WTC11 (cell line): Measurements from ENCODE around the gene RAB11FIP5.

ENCODE experiments used
- AFF4 ChIP-seq: sonication (generic); formaldehyde crosslinking; IDR thresholded peaks from 2 replicates; pipeline ENCODE4 v1.8.1; 2023; ENCODE audit warnings: mild to moderate bottlenecking, missing genetic modification reagents, borderline replicate concordance
- CREB1 ChIP-seq: sonication (generic); formaldehyde crosslinking; IDR thresholded peaks from 2 replicates; pipeline ENCODE4 v1.8.0; 2023; ENCODE audit warnings: mild to moderate bottlenecking, missing genetic modification reagents
- MYBL2 ChIP-seq: sonication (generic); formaldehyde crosslinking; IDR thresholded peaks from 2 replicates; pipeline ENCODE4 v1.8.1; 2023; ENCODE audit warnings: mild to moderate bottlenecking, moderate library complexity, missing genetic modification reagents
- ZBTB21 ChIP-seq: sonication (generic); formaldehyde crosslinking; IDR thresholded peaks from 2 replicates; pipeline ENCODE4 v1.8.1; 2023; ENCODE audit warnings: mild to moderate bottlenecking, missing genetic modification reagents, borderline replicate concordance
- TF ChIP-seq, protein P1 (sequence below): fragments of 200-600 bp; IDR thresholded peaks from 2 replicates; pipeline ENCODE4 v1.8.0; 2022; ENCODE audit warnings: antibody characterized with exemption
- TF ChIP-seq, protein P2 (sequence below): sonication (generic); formaldehyde crosslinking; IDR thresholded peaks from 2 replicates; pipeline ENCODE4 v1.8.1; 2022; ENCODE audit warnings: mild to moderate bottlenecking, moderate library complexity, missing genetic modification reagents
- TF ChIP-seq, protein P3 (sequence below): sonication (generic); formaldehyde crosslinking; IDR thresholded peaks from 2 replicates; pipeline ENCODE4 v1.8.1; 2022; ENCODE audit warnings: low read depth, mild to moderate bottlenecking, moderate library complexity, missing genetic modification reagents, borderline replicate concordance

DNA sequence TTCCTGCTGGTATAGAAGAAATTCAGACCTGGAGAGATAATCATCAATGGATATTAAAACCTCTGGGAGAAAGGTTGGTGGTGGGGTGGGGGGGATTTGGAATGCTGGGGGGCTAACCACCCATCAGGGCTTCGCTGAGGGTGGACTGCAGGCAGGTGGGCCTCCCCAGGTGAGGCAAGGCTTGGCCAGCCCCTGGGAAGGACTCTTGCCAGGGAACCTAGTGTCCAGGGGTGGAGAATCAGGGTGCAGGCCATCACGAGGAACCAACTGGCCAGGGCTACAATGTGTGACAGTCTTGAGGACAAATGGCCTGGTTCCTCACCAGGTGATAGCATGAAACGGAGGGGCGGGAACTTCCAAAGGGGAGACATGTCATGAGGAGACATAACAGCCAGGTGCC, 11.8 kb downstream of the RAB11FIP5 start:
- TF ChIP-seq, protein P1, sequence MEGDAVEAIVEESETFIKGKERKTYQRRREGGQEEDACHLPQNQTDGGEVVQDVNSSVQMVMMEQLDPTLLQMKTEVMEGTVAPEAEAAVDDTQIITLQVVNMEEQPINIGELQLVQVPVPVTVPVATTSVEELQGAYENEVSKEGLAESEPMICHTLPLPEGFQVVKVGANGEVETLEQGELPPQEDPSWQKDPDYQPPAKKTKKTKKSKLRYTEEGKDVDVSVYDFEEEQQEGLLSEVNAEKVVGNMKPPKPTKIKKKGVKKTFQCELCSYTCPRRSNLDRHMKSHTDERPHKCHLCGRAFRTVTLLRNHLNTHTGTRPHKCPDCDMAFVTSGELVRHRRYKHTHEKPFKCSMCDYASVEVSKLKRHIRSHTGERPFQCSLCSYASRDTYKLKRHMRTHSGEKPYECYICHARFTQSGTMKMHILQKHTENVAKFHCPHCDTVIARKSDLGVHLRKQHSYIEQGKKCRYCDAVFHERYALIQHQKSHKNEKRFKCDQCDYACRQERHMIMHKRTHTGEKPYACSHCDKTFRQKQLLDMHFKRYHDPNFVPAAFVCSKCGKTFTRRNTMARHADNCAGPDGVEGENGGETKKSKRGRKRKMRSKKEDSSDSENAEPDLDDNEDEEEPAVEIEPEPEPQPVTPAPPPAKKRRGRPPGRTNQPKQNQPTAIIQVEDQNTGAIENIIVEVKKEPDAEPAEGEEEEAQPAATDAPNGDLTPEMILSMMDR: no peak
- TF ChIP-seq CREB1: no peak
- no peak for TF ChIP-seq MYBL2 (CRISPR knock-in tag)
- TF ChIP-seq, protein P2, sequence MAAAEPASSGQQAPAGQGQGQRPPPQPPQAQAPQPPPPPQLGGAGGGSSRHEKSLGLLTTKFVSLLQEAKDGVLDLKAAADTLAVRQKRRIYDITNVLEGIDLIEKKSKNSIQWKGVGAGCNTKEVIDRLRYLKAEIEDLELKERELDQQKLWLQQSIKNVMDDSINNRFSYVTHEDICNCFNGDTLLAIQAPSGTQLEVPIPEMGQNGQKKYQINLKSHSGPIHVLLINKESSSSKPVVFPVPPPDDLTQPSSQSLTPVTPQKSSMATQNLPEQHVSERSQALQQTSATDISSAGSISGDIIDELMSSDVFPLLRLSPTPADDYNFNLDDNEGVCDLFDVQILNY (CRISPR knock-in tag): no peak
- no peak for TF ChIP-seq AFF4 (CRISPR knock-in tag)
- no peak for TF ChIP-seq ZBTB21 (CRISPR knock-in tag)
- TF ChIP-seq, protein P3, sequence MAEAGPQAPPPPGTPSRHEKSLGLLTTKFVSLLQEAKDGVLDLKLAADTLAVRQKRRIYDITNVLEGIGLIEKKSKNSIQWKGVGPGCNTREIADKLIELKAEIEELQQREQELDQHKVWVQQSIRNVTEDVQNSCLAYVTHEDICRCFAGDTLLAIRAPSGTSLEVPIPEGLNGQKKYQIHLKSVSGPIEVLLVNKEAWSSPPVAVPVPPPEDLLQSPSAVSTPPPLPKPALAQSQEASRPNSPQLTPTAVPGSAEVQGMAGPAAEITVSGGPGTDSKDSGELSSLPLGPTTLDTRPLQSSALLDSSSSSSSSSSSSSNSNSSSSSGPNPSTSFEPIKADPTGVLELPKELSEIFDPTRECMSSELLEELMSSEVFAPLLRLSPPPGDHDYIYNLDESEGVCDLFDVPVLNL: no peak
